ENCODE results near the gene ZHX3.

The ZHX3 gene, protein sequence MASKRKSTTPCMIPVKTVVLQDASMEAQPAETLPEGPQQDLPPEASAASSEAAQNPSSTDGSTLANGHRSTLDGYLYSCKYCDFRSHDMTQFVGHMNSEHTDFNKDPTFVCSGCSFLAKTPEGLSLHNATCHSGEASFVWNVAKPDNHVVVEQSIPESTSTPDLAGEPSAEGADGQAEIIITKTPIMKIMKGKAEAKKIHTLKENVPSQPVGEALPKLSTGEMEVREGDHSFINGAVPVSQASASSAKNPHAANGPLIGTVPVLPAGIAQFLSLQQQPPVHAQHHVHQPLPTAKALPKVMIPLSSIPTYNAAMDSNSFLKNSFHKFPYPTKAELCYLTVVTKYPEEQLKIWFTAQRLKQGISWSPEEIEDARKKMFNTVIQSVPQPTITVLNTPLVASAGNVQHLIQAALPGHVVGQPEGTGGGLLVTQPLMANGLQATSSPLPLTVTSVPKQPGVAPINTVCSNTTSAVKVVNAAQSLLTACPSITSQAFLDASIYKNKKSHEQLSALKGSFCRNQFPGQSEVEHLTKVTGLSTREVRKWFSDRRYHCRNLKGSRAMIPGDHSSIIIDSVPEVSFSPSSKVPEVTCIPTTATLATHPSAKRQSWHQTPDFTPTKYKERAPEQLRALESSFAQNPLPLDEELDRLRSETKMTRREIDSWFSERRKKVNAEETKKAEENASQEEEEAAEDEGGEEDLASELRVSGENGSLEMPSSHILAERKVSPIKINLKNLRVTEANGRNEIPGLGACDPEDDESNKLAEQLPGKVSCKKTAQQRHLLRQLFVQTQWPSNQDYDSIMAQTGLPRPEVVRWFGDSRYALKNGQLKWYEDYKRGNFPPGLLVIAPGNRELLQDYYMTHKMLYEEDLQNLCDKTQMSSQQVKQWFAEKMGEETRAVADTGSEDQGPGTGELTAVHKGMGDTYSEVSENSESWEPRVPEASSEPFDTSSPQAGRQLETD

DNA sequence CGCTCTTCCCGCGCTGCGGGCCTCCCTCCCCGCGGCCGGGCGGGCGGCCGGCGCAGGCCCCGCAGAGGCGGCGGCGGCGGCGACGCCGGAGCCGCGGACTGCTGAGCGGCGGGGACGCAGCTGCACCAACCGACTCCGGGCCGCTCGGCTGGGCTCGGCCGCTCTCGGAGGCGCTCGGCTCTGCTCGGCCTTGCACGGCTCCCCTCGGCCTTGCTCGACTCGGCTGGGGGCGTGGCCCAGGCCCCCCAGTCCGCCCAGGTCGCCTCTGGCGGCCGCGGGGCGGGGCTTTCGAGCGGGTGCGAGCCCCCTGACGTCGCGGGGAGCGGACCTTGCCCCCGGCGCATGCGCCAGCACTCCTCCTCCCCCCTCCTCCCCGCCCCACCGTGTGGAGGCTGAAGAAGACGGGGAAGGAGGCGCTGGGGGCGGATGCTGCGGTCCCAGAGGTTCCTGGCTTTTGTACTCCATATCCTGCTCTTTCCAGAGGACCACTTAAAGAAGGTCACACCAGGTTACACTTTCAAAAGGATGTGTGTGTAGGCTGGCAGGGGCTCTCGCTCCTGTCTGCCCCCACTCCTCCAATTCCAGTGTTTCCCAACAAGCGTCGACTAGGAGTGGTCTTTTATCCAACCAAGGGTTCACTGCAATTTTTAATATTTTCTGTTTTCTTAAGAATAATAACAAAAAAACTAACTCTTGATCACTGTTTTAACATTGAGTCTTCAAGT is at the start of gene ZHX3:
Gene ZHX3, minus strand, starts transcription at position 186 of the 725 bp plus-strand sequence. CDS start 112,815 bp downstream, outside the sequence.
- peak; percentile 99 for DNase-seq (ENCODE audit: low spot score)

DNA sequence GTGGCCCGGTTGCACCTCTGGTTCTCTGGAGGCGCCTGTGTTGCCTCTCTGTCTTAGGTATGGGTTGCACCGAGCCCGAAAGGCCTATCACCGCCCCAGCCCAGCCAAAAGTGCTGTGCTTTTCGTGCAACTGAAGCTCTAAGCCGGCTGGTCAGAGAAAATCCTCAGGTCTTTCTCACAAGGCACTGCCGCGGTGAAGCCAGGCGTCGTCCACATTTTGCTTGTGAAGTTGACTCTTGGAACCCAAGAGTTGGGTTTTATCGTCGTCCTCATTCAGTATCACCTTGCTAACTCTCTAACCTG is 49.8 kb upstream of the ZHX3 start:
- no peak for DNase-seq (ENCODE audit: low spot score)

DNA sequence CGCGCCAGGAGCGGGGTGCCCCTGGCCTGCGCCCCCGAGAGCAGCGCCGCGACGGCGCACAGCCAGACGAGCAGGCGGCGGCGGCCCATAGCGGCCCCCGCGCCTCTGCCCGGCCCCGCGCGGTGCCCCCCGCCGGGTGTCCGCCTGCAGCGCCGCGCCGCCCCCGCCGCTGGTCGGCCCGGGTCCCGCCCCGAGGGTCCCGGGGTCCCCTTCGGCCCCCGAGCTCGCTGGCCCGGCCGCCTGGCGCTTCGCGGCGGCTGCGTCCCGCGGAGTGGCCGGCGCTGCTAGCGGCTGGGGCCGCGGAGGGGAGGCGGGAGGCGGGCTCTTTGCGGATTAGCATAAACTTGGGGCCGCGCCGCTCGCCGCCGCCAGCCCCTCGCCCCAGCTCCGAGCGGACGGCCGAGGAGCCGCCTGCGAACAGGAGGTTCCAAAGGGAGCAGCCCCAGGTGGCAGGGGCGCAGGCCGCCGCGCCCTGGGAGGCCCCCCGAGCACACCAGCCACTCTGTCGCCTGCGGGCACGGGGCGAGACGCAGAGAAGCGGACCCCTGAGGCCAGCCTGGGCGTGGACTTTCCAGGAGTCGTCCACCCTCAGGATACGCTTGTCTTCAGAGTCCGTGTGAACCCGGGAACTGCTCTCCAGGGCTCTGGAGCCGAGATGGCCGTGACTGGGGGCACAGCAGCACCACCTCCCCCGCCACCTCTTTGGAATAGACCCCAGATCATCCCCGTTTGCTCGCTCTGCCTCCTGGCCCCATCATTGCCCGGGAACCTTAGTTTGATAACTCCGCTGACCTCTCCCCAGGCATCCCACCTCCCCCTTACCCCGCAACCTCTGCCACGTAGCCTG is 49.2 kb upstream of the ZHX3 start, which contains the start of gene EMILIN3:
Gene EMILIN3, minus strand, starts transcription at position 273 of the 847 bp plus-strand sequence. Its CDS starts 184 bp downstream, at position 89.
- DNase-seq (ENCODE audit: low spot score), result no peak

DNA sequence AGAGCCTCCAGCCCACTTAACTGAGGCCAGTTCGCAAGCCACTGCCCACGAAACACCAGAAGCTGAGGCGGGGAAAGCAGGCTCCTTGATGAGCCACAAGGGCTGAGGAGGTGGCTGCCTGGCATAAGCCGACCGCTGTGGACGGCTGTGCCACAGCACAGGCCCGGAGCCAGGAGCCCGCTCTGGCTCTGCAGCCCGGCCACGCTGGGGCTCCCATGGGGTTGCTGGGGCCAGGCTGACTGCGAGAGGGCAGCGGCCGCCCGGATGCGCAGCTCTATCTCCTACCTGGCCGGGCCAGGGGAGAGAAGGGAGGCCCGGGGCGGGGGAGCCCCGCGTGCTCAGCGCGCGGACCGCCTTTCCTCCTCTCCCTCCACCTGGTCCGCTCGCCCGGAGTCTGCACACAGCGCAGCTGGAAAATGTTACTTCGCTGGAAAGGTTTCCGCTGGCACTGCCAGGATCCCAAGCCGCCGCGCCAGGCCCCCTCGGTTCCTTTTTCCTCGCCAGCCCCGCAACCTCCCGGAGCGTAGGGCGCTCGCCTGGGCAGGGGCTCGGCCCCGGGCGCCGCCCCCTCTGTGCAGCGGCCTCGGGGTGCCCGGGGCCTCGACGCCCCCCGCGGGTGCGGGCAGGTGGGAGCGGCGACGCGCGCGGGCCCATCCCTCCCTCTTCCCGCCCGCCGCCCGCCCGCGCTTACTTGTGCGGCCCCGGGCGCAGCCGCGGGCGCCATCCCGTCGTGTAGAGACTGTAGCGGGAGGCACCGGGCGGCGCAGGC is 48.4 kb upstream of the ZHX3 start:
- no peak for DNase-seq (ENCODE audit: low spot score)

DNA sequence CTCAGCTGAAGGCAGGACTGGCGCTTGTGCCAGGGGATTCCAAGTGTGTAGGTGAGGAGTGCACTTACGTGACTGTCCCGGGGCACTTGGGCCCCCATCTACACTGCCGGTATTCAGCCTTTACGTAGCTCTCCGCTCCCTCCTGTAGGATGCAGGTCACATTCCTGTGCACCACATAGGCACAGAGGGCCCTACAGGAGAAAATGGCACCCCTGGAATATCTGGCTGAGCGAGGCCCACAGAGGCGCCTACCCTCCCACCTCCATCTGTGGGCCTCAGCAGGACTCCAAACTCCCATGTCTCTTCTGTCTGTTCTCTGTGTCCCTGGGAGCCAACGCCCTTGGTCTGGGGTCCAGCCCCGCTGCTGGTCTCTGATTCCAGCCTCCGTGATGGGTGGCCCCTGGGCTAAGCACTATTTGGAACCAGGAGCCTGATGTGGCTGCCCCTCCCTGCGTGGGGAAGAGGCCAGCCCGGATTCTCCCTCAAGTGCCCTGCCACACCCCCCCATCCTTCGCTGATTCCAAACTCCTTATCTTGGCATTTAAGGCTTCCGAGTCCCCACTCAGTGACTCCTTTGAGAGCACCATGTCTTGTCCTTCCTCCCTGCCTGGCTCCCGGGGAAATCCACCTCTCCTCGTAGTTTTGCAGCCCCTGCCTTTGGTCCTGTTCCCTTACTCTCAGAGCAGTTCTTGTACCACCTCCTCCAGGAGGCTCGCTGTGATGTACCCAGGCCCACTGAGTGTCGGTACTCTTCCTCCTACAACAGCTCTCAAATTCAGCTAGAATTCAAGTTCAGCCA is 47.6 kb upstream of the ZHX3 start:
- DNase-seq (ENCODE audit: low spot score), result no peak

DNA sequence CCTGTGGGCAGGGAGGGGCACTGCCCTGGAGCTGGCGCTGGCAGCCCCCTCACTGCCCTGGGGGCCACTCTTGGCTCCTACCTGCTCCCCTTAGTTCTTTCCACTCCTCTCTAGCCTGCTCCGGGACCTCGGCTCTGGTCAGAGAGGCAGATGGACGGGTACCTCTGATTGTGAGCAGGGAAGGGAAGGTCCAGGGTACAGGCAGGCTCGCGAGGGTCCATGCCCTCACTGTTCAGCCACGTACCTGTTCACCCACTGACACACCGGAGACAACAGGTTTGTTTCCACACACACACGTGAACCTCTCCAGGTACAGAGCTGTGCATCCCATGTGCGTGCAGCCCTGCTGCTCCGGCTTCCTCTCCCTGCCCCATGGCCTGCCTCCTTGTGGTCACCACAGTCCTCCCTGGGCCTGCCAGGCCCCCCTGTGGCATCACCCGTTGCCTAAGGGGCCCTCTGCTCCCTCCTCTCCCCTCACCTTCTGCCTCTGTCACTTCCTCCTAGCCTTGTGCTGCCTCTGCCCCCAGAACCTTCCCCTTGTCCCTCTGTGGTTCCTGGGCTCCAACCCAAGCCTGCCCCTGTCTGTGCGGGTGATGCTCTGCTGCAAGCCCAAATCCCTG is 46.8 kb upstream of the ZHX3 start:
- DNase-seq (ENCODE audit: low spot score), result no peak

DNA sequence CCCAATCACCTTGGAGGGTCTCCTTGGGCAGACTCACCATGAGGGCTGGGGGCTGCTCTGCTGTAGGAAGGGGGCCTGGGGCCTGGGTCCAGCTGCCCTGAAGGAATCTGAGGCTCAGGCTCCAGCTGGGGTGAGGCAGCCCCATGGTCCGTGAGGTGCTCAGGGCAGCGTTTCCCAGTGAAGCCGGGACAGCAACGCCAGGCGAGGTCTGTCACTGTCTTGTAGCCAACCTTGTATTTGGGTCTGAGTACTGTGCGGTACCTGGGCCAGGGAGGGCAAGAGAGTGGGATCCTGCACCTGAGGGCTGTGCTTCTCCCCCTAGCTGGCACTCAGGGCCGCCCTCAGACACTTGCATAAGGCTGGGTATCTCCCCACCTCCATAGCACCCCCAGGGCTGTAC is 46.1 kb upstream of the ZHX3 start:
- no peak for DNase-seq (ENCODE audit: low spot score)

DNA sequence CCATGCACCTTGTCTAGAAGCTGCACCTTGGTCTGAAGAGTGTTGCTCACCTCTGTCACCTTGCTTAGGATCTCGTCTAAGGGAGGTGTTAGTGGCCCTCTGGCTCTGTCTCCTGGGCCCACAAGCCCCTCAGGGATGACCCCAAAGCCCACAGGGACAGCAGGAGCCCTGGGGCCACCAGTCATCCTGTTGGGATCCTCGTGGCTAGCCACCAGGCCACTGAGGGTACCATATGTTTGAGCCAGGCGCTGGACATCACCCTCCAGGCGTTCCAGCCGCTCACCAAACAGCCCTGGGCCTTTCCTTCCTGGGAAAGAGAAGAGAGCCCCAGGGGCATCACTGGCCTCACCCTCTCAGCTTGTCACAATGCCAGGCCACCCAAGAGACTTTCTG is 45.2 kb upstream of the ZHX3 start:
- DNase-seq (ENCODE audit: low spot score), result no peak

DNA sequence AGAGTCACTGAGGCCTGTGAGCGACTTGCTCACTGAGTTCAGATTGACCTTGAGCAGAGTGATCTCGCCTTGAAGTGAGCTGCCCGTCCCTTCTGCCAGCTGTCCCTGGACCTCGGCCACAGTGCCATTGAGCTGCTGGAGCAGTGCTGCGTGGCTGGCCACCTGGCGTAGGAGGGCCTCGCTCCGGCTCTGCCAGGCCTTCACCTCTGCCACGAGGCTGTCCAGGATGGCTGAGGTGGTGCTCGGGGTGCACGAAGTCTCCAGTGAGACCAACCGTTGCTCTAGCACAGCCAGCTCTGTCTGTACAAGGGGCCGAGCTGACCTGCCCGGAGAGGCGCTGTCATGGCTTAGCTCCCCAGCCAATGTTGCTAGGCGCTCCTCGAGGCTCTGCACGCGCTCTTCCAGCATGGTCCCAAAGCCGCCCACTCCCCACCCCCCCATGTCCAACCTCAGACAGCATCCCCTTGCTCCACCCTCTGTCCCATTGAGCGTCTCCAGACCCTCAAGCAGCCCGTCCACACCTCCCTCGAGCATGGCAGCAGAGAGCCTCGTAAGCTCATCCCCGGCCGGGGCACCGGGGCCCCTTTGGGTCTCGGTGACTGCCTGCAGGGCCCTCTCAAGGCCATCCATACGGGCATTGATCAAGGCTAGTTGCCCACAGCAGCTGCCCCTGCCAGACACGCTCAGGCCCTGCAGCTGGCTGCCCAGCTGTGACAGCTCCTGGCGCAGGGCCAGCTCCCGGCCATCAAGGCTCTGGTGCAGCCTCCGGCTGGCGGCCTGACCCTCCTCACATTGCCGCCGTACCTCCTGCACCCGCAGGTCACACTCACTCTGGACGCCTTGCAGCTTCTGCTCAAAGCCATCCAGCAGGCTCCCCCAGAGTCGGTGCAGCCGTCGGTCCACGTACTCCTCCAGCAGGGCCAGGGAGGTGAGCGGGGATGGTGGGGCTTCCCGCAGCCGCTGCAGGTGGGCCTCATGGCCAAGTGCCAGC is 44.5 kb upstream of the ZHX3 start:
- DNase-seq (ENCODE audit: low spot score), result no peak

DNA sequence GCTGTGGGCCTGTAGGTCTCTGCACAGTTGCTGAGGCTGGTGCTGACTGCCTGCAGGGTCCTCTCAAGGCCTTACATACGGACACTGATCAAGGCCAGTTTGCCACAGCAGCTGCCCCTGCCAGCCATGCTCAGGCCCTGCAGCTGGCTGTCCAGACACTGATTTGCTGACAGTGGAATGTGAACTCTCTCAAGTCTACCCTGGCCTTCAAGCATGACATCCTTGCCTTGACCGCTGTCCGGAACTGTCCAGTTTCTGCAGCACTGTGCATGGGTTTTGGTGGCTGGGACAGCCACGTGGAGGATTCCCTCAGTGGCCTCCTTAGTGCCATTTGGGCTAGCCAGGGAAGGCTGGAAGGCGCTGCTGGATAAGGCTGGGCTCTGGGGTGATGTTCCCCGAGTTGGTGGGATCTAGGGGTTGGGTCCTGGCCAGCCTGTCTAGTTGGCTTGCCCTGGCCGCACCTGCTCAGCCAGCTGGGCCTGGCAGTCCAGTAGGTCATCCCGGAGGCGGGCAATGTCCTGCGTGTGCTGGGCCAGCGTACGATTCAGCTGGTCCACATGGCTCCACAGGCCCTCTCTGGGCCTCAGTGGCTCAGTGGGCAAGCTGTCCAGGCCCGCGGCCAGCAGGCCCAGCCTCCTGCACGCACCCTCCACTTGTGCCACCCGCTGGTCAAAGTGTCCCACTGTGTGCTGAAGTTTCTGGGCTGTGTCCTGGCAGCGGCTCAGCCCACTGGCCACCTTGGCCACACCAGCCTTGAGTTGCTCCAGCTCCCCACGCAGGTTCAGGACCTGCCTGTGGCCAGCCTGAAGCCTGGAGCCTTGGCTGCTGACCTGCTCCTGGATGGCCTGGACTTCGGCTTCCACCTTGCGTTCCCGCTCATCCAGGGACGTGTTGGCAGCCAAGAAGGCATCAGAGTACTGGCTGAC is 43.6 kb upstream of the ZHX3 start:
- DNase-seq (ENCODE audit: low spot score), result no peak

DNA sequence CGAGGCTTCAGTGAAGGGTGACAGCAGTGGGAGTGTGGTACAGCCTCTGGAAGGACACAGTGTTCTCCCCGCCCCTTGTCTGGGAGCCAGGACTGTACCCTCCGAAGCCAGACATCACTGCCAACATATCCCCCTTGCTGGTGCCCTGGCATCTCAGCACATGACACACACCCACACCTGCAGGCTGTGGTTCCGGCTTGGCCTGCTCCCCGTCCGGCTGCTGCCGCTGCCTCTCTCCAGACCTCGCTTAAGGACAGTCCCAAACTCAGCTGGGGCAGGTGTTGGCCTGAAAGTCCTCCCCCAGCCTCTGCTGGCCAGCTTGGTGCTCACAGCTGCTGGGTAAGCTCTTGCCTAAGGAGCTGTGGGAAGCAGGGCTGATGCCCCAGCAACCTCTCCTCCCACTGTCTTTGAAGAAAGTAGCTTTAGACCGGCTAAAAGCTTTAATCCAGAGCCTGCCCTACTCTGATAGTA is 42.0 kb upstream of the ZHX3 start:
- DNase-seq (ENCODE audit: low spot score), result no peak

DNA sequence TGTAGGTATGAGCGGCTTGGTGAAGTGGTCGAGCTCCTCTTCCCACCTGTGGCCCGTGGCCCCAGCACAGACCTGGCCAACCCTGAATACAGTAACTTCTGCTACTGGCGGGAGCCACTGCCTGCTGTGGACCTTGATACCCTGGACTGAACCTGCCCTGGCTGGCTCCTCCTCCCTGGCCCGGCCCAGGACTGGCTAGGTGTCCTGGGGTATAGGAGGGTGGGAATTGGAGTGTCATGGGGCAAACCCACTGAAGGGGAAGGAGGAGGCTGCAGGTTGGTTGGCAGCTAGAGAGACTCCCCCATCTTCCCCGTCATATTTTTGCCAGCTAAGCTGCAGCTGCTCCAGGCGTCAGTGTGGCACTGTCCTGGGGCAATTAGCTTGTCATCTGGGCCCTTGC is 41.2 kb upstream of the ZHX3 start:
- no peak for DNase-seq (ENCODE audit: low spot score)

DNA sequence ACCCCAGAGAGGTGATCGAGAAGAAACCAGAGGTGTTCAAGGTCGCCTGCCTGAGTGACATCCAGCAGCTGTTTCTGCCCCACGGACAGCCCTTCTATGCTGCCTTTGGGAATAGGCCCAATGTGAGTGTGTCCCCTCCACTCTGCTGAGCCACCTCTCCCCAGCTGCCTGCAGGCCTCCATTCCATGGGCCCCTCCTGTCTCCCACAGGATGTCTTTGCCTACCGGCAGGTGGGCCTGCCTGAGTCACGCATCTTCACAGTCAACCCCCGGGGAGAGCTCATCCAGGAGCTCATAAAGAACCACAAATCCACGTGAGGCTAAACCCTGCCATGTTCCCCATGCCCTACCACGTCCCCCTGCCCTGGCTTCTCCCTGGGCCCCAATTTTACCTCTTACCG is 40.7 kb upstream of the ZHX3 start:
- DNase-seq (ENCODE audit: low spot score), result no peak

DNA sequence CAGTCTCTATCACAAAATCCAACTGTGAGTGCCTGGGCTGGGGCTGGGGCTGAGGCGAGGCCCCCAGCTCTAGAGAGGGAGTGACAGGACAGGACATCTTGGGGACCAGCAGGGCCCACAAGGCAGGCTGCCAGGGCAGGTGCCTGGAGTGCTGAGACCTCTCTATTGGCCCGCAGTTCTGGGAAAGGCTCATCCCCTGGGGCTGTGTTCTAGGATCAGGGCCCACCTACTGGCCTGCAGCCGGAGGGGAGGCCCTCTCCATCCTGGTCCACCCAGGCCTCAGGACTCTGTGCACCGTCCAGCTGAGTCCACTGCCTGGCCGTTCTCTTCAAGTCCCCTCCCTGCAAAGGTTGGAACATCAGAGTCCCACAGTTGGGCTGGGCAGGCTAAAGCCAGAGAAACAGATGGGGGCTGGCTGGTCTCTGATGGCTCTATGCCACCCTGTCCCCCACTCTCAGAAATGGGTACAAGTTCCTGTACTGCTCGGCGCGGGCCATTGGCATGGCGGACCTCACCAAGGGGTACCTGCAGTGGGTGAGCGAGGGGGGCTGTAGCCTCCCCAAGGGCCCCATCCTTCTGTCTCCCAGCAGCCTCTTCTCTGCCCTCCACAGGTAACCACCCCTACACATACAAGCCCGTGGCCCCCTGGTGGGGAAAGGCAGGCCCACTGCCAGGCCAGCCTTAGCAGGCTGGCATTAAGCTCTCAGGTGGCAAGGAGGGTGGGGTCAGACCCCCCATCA is 40.1 kb upstream of the ZHX3 start:
- no peak for DNase-seq (ENCODE audit: low spot score)

DNA sequence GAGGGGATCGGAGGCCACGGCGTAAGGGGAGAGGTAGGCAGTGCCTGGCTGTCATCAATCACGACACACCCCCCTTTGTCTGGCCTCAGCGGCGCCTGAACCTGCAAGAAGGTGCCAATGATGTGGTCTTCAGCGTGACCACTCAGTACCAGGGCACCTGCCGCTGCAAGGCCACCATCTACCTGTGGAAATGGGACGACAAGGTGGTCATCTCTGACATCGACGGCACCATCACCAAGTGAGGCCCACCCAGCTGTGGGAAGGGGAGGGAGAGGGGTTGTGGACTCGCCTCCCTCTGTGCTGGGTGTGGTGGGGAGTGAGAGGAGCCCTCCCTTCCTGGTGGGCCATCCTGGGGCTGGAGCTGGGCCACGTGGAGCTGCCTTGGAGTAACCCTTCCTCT is 39.4 kb upstream of the ZHX3 start:
- no peak for DNase-seq (ENCODE audit: low spot score)

DNA sequence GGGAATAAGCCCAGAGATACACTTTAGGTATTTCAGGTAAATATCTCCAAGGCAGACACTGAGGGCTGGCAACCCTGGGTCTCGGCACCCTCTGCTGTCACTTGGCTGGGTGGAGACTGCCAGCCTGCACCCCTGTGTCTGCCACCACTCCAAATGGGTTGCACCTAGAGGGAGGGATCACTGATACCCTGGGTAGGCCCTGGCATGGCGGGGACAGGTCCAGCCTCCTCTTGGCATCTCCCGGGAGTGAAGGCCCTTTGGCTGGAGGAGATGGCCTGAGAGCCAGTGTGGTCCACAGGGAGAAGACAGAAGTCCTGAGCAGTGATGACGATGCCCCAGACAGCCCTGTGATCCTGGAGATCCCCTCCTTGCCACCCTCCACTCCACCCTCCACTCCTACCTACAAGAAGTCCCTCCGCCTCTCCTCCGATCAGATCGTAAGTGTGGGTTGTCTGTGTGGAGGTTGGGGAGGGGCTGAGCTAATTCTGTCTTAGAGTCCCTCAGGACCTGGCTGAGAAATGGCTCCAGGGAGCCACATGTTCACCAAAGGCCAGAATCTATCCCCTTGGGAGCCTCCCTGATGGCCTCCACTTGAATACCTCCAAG is 38.2 kb upstream of the ZHX3 start:
- DNase-seq (ENCODE audit: low spot score), result no peak

Measured in putamen (tissue), 1 donor.